GM23338 (cell line): ENCODE measurements around the gene AKNA. TPM values are rescaled to one million over a fixed set of nuclear protein-coding genes. Genes with fewer than 3 reads are reported as not detected.

Source experiments
- ATAC-seq: fragments of 200-7000 bp; cut with Tn5 transposase; 3 replicates; pipeline ENCODE4 v1.9.1; 2020
- DNase-seq: peaks from one replicate; pipeline ENCODE4 v3.0.0-alpha.2; 2015; ENCODE audit warnings: low spot score
- H2AFZ ChIP-seq: fragments of 200-600 bp; sonication (generic); 2 replicates; pipeline ENCODE4 v1.8.0; 2016; ENCODE audit warnings: antibody characterized with exemption, mild to moderate bottlenecking, moderate library complexity
- H3F3A ChIP-seq: fragments of 200-600 bp; sonication (generic); replicated peaks from 2 replicates; pipeline ENCODE4 v1.8.0; 2017; ENCODE audit warnings: antibody characterized with exemption, mixed run types, low read depth
- H3K27ac ChIP-seq: fragments of 200-600 bp; sonication (generic); 2 replicates; pipeline ENCODE4 v1.6.1; 2016; ENCODE audit warnings: low read depth
- H3K27me3 ChIP-seq: fragments of 200-600 bp; sonication (generic); 2 replicates; pipeline ENCODE4 v1.8.0; 2016; ENCODE audit warnings: mild to moderate bottlenecking, mixed run types, moderate library complexity; ENCODE audit not compliant: insufficient read depth
- H3K36me3 ChIP-seq: fragments of 200-600 bp; sonication (generic); 2 replicates; pipeline ENCODE4 v1.8.0; 2016; ENCODE audit warnings: mild to moderate bottlenecking; ENCODE audit not compliant: insufficient read depth
- H3K4me1 ChIP-seq: fragments of 200-600 bp; sonication (generic); 2 replicates; pipeline ENCODE4 v1.8.0; 2016; ENCODE audit warnings: mild to moderate bottlenecking, moderate library complexity; ENCODE audit not compliant: insufficient read depth
- H3K4me2 ChIP-seq: fragments of 200-600 bp; sonication (generic); 2 replicates; pipeline ENCODE4 v1.7.1; 2017; ENCODE audit warnings: mixed run types
- H3K4me3 ChIP-seq: fragments of 200-600 bp; sonication (generic); 2 replicates; pipeline ENCODE4 v1.6.1; 2016; ENCODE audit warnings: mixed run types
- H3K79me2 ChIP-seq: fragments of 200-600 bp; sonication (generic); replicated peaks from 2 replicates; pipeline ENCODE4 v1.8.0; 2017; ENCODE audit warnings: mild to moderate bottlenecking; ENCODE audit not compliant: insufficient read depth
- H3K9me2 ChIP-seq: fragments of 200-600 bp; sonication (generic); 2 replicates; pipeline ENCODE4 v1.8.0; 2017; ENCODE audit not compliant: insufficient read depth
- H4K20me1 ChIP-seq: fragments of 200-600 bp; sonication (generic); replicated peaks from 2 replicates; pipeline ENCODE4 v1.8.0; 2017; ENCODE audit warnings: mild to moderate bottlenecking; ENCODE audit not compliant: insufficient read depth
- H3K27ac Mint-ChIP-seq: 2 replicates; pipeline ENCODE4 v1.8.0; 2020; ENCODE audit warnings: inconsistent platforms, mild to moderate bottlenecking, moderate library complexity, mixed read lengths
- H3K27me3 Mint-ChIP-seq: 3 replicates; pipeline ENCODE4 v1.8.0; 2022; ENCODE audit warnings: low read depth, mild to moderate bottlenecking, moderate library complexity, mixed read lengths, inconsistent platforms; ENCODE audit not compliant: insufficient read depth, poor library complexity
- H3K36me3 Mint-ChIP-seq: 3 replicates; pipeline ENCODE4 v1.8.0; 2021; ENCODE audit warnings: low read depth, mild to moderate bottlenecking, inconsistent platforms, moderate library complexity, mixed read lengths
- H3K4me1 Mint-ChIP-seq: 3 replicates; pipeline ENCODE4 v1.8.0; 2020; ENCODE audit warnings: mild to moderate bottlenecking, inconsistent platforms, mixed read lengths
- H3K4me3 Mint-ChIP-seq: 3 replicates; pipeline ENCODE4 v1.8.0; 2021; ENCODE audit warnings: moderate library complexity, mild to moderate bottlenecking, inconsistent platforms, mixed read lengths
- H3K9me3 Mint-ChIP-seq: 3 replicates; pipeline ENCODE4 v1.8.0; 2020; ENCODE audit warnings: moderate library complexity, mild to moderate bottlenecking, inconsistent platforms, mixed read lengths
- CREB1 ChIP-seq: fragments of 250-450 bp; sonication (Bioruptor Pico); IDR thresholded peaks from 2 replicates; pipeline ENCODE4 v1.5.0; 2020; ENCODE audit warnings: low read depth, mild to moderate bottlenecking, moderate library complexity
- CTCF ChIP-seq, 2 experiments: fragments of 200-600 bp in 1 of 2; sonication (generic) in 1 of 2; conservative IDR thresholded peaks; 2 replicates each; pipeline versions ENCODE4 v1.5.1 to v1.6.1; 2016 to 2017; ENCODE audit warnings: antibody characterized with exemption in 2 of 2, low read depth in 2 of 2, mild to moderate bottlenecking in 2 of 2, moderate library complexity in 1 of 2
- ETS1 ChIP-seq: IDR thresholded peaks from 2 replicates; pipeline ENCODE4 v1.6.1; 2016; ENCODE audit warnings: antibody characterized with exemption
- EZH2phosphoT487 ChIP-seq: fragments of 200-600 bp; sonication (generic); IDR thresholded peaks from one replicate; pipeline ENCODE4 v1.8.1; 2018; ENCODE audit warnings: antibody characterized with exemption; ENCODE audit not compliant: unreplicated experiment
- JUNB ChIP-seq: IDR thresholded peaks from one replicate; pipeline ENCODE4 v1.6.1; 2016; ENCODE audit warnings: antibody characterized with exemption; ENCODE audit not compliant: unreplicated experiment
- POLR2AphosphoS5 ChIP-seq: IDR thresholded peaks from 2 replicates; pipeline ENCODE4 v1.6.1; 2016; ENCODE audit warnings: antibody characterized with exemption, low read depth
- REST ChIP-seq: IDR thresholded peaks from one replicate; pipeline ENCODE4 v1.6.1; 2018; ENCODE audit warnings: antibody characterized with exemption; ENCODE audit not compliant: unreplicated experiment
- STAT1 ChIP-seq: IDR thresholded peaks from one replicate; pipeline ENCODE4 v1.6.1; 2016; ENCODE audit warnings: antibody characterized with exemption; ENCODE audit not compliant: unreplicated experiment
- ZNF331 ChIP-seq: fragments of 250-450 bp; sonication (Bioruptor Pico); IDR thresholded peaks from 2 replicates; pipeline ENCODE4 v1.5.0; 2020; ENCODE audit warnings: low read depth, mild to moderate bottlenecking, moderate library complexity
- polyA plus RNA-seq: library from polyadenylated mRNA; unstranded; fragments of >200 nt; fragmentation: Nextera tagmentation; extraction: Ambion mirVana; gene quantifications from 2 replicates; pipeline ENCODE4 v1.2.1, GENCODE V29; 2016
- total RNA-seq: library from RNA; depleted of rRNA; stranded (reverse); fragments of >200 nt; shearing (Covaris generic); gene quantifications from 2 replicates; pipeline ENCODE4 v1.2.3, GENCODE V29; 2014
- TF ChIP-seq, protein P1 (sequence below): fragments of 250-450 bp; sonication (Bioruptor Pico); IDR thresholded peaks from 2 replicates; pipeline ENCODE4 v1.5.0; 2020; ENCODE audit warnings: mild to moderate bottlenecking, moderate library complexity

The AKNA gene
- total and polyA plus RNA-seq, 2 experiments from 2014 or later, result 9.0 to 28.1 TPM

DNA sequence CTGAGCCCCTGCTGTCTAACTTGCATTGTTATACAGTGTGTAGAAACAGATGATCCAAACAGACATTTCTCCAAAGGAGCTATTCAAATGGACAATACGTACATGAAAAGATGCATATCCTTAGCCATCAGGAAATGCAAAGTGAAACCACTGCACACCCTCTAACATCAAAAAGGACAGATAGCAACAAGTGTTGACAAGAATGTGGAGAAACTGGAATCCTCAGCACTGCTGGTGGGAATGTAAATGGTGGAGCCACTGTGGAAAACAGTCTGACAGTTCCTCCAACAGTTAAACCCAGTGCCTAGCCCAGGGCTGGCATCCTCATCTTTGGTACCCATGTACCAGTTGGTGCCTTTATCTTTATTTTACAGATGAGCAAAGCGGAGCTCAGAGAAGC, 49.6 kb downstream of the AKNA start:
- no peak overlapping the region for H3K27ac Mint-ChIP-seq
- Histone ChIP-seq H3K4me3 (no peak overlapping the region), H3F3A (0 out of 2 replicates have a peak, but pooled peaks cover 4% of the 10 kb centered on the region), H3K4me1 (no peaks in the 10 kb centered on the region), H3K36me3 (no peaks in the 10 kb centered on the region), H3K4me2 (no peak overlapping the region), H3K27ac (no peak overlapping the region), H2AFZ (no peak overlapping the region), H3K79me2 (no peaks in the 10 kb centered on the region), H3K9me2 (no peaks in the 10 kb centered on the region), H4K20me1 (no peaks in the 10 kb centered on the region; the same call in 1 of the 2 replicates), H3K27me3 (no peaks in the 10 kb centered on the region)
- H3K36me3 Mint-ChIP-seq, result peaks cover 77% of the 10 kb centered on the region
- ATAC-seq (no peak), DNase-seq (no peak)
- H3K4me3 Mint-ChIP-seq, result no peak overlapping the region
- no peak for TF ChIP-seq REST
- TF ChIP-seq, protein P1, sequence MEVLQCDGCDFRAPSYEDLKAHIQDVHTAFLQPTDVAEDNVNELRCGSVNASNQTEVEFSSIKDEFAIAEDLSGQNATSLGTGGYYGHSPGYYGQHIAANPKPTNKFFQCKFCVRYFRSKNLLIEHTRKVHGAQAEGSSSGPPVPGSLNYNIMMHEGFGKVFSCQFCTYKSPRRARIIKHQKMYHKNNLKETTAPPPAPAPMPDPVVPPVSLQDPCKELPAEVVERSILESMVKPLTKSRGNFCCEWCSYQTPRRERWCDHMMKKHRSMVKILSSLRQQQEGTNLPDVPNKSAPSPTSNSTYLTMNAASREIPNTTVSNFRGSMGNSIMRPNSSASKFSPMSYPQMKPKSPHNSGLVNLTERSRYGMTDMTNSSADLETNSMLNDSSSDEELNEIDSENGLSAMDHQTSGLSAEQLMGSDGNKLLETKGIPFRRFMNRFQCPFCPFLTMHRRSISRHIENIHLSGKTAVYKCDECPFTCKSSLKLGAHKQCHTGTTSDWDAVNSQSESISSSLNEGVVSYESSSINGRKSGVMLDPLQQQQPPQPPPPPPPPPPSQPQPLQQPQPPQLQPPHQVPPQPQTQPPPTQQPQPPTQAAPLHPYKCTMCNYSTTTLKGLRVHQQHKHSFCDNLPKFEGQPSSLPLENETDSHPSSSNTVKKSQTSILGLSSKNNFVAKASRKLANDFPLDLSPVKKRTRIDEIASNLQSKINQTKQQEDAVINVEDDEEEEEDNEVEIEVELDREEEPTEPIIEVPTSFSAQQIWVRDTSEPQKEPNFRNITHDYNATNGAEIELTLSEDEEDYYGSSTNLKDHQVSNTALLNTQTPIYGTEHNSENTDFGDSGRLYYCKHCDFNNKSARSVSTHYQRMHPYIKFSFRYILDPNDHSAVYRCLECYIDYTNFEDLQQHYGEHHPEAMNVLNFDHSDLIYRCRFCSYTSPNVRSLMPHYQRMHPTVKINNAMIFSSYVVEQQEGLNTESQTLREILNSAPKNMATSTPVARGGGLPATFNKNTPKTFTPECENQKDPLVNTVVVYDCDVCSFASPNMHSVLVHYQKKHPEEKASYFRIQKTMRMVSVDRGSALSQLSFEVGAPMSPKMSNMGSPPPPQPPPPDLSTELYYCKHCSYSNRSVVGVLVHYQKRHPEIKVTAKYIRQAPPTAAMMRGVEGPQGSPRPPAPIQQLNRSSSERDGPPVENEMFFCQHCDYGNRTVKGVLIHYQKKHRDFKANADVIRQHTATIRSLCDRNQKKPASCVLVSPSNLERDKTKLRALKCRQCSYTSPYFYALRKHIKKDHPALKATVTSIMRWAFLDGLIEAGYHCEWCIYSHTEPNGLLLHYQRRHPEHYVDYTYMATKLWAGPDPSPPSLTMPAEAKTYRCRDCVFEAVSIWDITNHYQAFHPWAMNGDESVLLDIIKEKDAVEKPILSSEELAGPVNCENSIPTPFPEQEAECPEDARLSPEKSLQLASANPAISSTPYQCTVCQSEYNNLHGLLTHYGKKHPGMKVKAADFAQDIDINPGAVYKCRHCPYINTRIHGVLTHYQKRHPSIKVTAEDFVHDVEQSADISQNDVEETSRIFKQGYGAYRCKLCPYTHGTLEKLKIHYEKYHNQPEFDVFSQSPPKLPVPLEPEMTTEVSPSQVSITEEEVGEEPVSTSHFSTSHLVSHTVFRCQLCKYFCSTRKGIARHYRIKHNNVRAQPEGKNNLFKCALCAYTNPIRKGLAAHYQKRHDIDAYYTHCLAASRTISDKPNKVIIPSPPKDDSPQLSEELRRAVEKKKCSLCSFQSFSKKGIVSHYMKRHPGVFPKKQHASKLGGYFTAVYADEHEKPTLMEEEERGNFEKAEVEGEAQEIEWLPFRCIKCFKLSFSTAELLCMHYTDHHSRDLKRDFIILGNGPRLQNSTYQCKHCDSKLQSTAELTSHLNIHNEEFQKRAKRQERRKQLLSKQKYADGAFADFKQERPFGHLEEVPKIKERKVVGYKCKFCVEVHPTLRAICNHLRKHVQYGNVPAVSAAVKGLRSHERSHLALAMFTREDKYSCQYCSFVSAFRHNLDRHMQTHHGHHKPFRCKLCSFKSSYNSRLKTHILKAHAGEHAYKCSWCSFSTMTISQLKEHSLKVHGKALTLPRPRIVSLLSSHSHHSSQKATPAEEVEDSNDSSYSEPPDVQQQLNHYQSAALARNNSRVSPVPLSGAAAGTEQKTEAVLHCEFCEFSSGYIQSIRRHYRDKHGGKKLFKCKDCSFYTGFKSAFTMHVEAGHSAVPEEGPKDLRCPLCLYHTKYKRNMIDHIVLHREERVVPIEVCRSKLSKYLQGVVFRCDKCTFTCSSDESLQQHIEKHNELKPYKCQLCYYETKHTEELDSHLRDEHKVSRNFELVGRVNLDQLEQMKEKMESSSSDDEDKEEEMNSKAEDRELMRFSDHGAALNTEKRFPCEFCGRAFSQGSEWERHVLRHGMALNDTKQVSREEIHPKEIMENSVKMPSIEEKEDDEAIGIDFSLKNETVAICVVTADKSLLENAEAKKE (CRISPR knock-in tag), result no peak
- no peak for TF ChIP-seq ETS1
- no peak for TF ChIP-seq STAT1
- TF ChIP-seq EZH2phosphoT487, result no peak
- no peak for TF ChIP-seq CREB1
- TF ChIP-seq ZNF331 (CRISPR knock-in tag), result no peak
- TF ChIP-seq CTCF (conservative IDR thresholded peaks at IDR 0.05; ENCODE audit: low read depth in 2 of 2), result no peak
- no peak for TF ChIP-seq POLR2AphosphoS5
- no peak for TF ChIP-seq JUNB
- peaks cover 11% of the 10 kb centered on the region for H3K27me3 Mint-ChIP-seq
- 0 out of 3 replicates have a peak, but pooled peaks cover 6% of the 10 kb centered on the region for H3K9me3 Mint-ChIP-seq
- no peaks in the 10 kb centered on the region; the same call in 2 of the 3 replicates for H3K4me1 Mint-ChIP-seq
